Osteocyte (in vitro differentiated cells): Measurements from ENCODE around the gene FTO. TPM values are rescaled to one million over a fixed set of nuclear protein-coding genes. Genes with fewer than 3 reads are reported as not detected.
"Not testable (repeated sequence)": the region's sequence is repeated elsewhere in the genome, so short reads cannot be mapped to it uniquely, and the experiment has no call there.

Experiments
- DNase-seq: peaks from one replicate; pipeline ENCODE4 v3.0.0; 2021; ENCODE audit warnings: mixed read lengths; ENCODE audit not compliant: unreplicated experiment; ENCODE audit errors: extremely low spot score
- H3K27ac Mint-ChIP-seq: one replicate; pipeline ENCODE4 v1.8.0; 2021; ENCODE audit warnings: mild to moderate bottlenecking, mixed read lengths; ENCODE audit not compliant: unreplicated experiment
- H3K27me3 Mint-ChIP-seq: one replicate; pipeline ENCODE4 v1.8.0; 2021; ENCODE audit warnings: mixed read lengths; ENCODE audit not compliant: unreplicated experiment
- H3K36me3 Mint-ChIP-seq: one replicate; pipeline ENCODE4 v1.8.0; 2021; ENCODE audit warnings: mixed read lengths; ENCODE audit not compliant: unreplicated experiment
- H3K4me1 Mint-ChIP-seq: one replicate; pipeline ENCODE4 v1.8.0; 2021; ENCODE audit warnings: mixed read lengths; ENCODE audit not compliant: unreplicated experiment
- H3K4me3 Mint-ChIP-seq: one replicate; pipeline ENCODE4 v1.8.0; 2021; ENCODE audit warnings: mild to moderate bottlenecking, moderate library complexity, mixed read lengths; ENCODE audit not compliant: unreplicated experiment
- H3K9me3 Mint-ChIP-seq: one replicate; pipeline ENCODE4 v1.8.0; 2021; ENCODE audit warnings: mixed read lengths; ENCODE audit not compliant: unreplicated experiment
- CTCF ChIP-seq: fragments of 200-600 bp; sonication (generic); IDR thresholded peaks from 2 replicates; pipeline ENCODE4 v1.5.0; 2021; ENCODE audit warnings: antibody characterized with exemption, mild to moderate bottlenecking, moderate library complexity
- total RNA-seq: library from RNA; stranded (reverse); gene quantifications from 2 replicates; pipeline ENCODE4 v1.2.1, GENCODE V29; 2021

The FTO gene
- total RNA-seq, 1 donor from 2014 or later = 108 TPM

GRCh38 chr16:53678756-53679343, 25.1 kb upstream of the FTO start:
- Mint-ChIP-seq H3K9me3 (no peaks in the 10 kb centered on the region), H3K36me3 (peaks cover 23% of the 10 kb centered on the region), H3K27me3 (no peaks in the 10 kb centered on the region), H3K27ac (no peak overlapping the region), H3K4me1 (peaks cover 3% of the 10 kb centered on the region), H3K4me3 (no peak overlapping the region)
- TF ChIP-seq CTCF = no peak
- DNase-seq = no peak

GRCh38 chr16:53680756-53681155, 23.2 kb upstream of the FTO start:
- H3K9me3 Mint-ChIP-seq = peaks cover 5% of the 10 kb centered on the region
- no peak for TF ChIP-seq CTCF
- no peaks in the 10 kb centered on the region for H3K27me3 Mint-ChIP-seq
- H3K4me1 Mint-ChIP-seq = no peaks in the 10 kb centered on the region
- no peak overlapping the region for H3K27ac Mint-ChIP-seq
- H3K4me3 Mint-ChIP-seq = no peak overlapping the region
- H3K36me3 Mint-ChIP-seq = peaks cover 33% of the 10 kb centered on the region
- DNase-seq = no peak

GRCh38 chr16:53681354-53681753, 22.6 kb upstream of the FTO start:
- Mint-ChIP-seq H3K4me1 (no peaks in the 10 kb centered on the region), H3K36me3 (peaks cover 34% of the 10 kb centered on the region), H3K27me3 (no peaks in the 10 kb centered on the region), H3K4me3 (no peak overlapping the region), H3K9me3 (peaks cover 5% of the 10 kb centered on the region), H3K27ac (no peak overlapping the region)
- no peak for DNase-seq
- TF ChIP-seq CTCF = no peak

GRCh38 chr16:53685334-53685733, 18.6 kb upstream of the FTO start:
- H3K27me3 Mint-ChIP-seq, H3K4me1 Mint-ChIP-seq, H3K9me3 Mint-ChIP-seq, H3K4me3 Mint-ChIP-seq, H3K27ac Mint-ChIP-seq, DNase-seq: not testable (repeated sequence)
- H3K36me3 Mint-ChIP-seq = peaks cover 29% of the 10 kb centered on the region

- TF ChIP-seq CTCF = no peak
- H3K27ac Mint-ChIP-seq = no peak overlapping the region
These were observed 17.2 kb upstream of the FTO start for GRCh38 chr16:53686710-53687109.

GRCh38 chr16:53689636-53690035, 14.3 kb upstream of the FTO start:
- TF ChIP-seq CTCF = no peak
- H3K27ac Mint-ChIP-seq = no peak overlapping the region
- H3K4me3 Mint-ChIP-seq = no peak overlapping the region
- H3K36me3 Mint-ChIP-seq = peaks cover 25% of the 10 kb centered on the region
- H3K27me3 Mint-ChIP-seq = no peaks in the 10 kb centered on the region
- peaks cover 5% of the 10 kb centered on the region for H3K9me3 Mint-ChIP-seq
- H3K4me1 Mint-ChIP-seq = no peaks in the 10 kb centered on the region
- DNase-seq = no peak

More at GRCh38 chr16:53686710-53687109, 17.2 kb upstream of the FTO start:
- Mint-ChIP-seq H3K4me3 (no peak overlapping the region), H3K9me3 (peaks cover 5% of the 10 kb centered on the region), H3K4me1 (no peaks in the 10 kb centered on the region), H3K36me3 (peaks cover 32% of the 10 kb centered on the region), H3K27me3 (no peaks in the 10 kb centered on the region)
- no peak for DNase-seq
